ENCODE data around the gene SEC14L5.

Gene SEC14L5

GRCh38 chr16:4922721-4923342 is 35.3 kb upstream of the SEC14L5 start:
- no peak for DNase-seq (ENCODE audit: low read depth in 2 of 2)
- no peak for TF ChIP-seq CTCF (IDR thresholded peaks at IDR 0.05; ENCODE audit: low read depth, low read length)
- no peak overlapping the region for H3K4me3 ChIP-seq (replicated peaks in 1 of 2; ENCODE audit: low read depth in 2 of 2, low read length in 2 of 2)

- no peak overlapping the region for H3K4me3 ChIP-seq (replicated peaks in 1 of 2; ENCODE audit: low read depth in 2 of 2, low read length in 2 of 2)
- no peak for TF ChIP-seq CTCF (IDR thresholded peaks at IDR 0.05; ENCODE audit: low read depth, low read length)
- no peak for DNase-seq (ENCODE audit: low read depth in 2 of 2)
Observed at GRCh38 chr16:4923853-4924252, 34.3 kb upstream of the SEC14L5 start.

GRCh38 chr16:4924593-4925292 is 33.4 kb upstream of the SEC14L5 start:
- no peak overlapping the region for H3K4me3 ChIP-seq (replicated peaks in 1 of 2; ENCODE audit: low read depth in 2 of 2, low read length in 2 of 2)
- no peak for TF ChIP-seq CTCF (IDR thresholded peaks at IDR 0.05; ENCODE audit: low read depth, low read length)
- no peak for DNase-seq (ENCODE audit: low read depth in 2 of 2)

- no peak overlapping the region for H3K4me3 ChIP-seq (replicated peaks in 1 of 2; ENCODE audit: low read depth in 2 of 2, low read length in 2 of 2)
- no peak for TF ChIP-seq CTCF (IDR thresholded peaks at IDR 0.05; ENCODE audit: low read depth, low read length)
- no peak for DNase-seq (ENCODE audit: low read depth in 2 of 2)
Observed at GRCh38 chr16:4925293-4925607, 32.9 kb upstream of the SEC14L5 start.

GRCh38 chr16:4925791-4926190 is 32.3 kb upstream of the SEC14L5 start:
- no peak for TF ChIP-seq CTCF (IDR thresholded peaks at IDR 0.05; ENCODE audit: low read depth, low read length)
- H3K4me3 ChIP-seq (replicated peaks in 1 of 2; ENCODE audit: low read depth in 2 of 2, low read length in 2 of 2) = no peak overlapping the region
- no peak for DNase-seq (ENCODE audit: low read depth in 2 of 2)

- H3K4me3 ChIP-seq (replicated peaks in 1 of 2; ENCODE audit: low read depth in 2 of 2, low read length in 2 of 2) = no peak overlapping the region
- DNase-seq (ENCODE audit: low read depth in 2 of 2) = no peak
- no peak for TF ChIP-seq CTCF (IDR thresholded peaks at IDR 0.05; ENCODE audit: low read depth, low read length)
Observed at GRCh38 chr16:4926928-4927327, 31.2 kb upstream of the SEC14L5 start.

- no peak overlapping the region for H3K4me3 ChIP-seq (replicated peaks in 1 of 2; ENCODE audit: low read depth in 2 of 2, low read length in 2 of 2)
- no peak for TF ChIP-seq CTCF (IDR thresholded peaks at IDR 0.05; ENCODE audit: low read depth, low read length)
- DNase-seq (ENCODE audit: low read depth in 2 of 2) = no peak
Observed at GRCh38 chr16:4927661-4928060, 30.5 kb upstream of the SEC14L5 start.
